Measurements from ENCODE around the gene KRTAP1-4.
"Not testable (repeated sequence)": the region's sequence is repeated elsewhere in the genome, so short reads cannot be mapped to it uniquely, and the experiment has no call there.

KRTAP1-4 gene

GRCh38 chr17:41002814-41003213 is 27.2 kb downstream of the KRTAP1-4 start:
- DNase-seq, result no peak

GRCh38 chr17:41001795-41002194 is 28.2 kb downstream of the KRTAP1-4 start:
- no peak for DNase-seq

GRCh38 chr17:40999563-40999962 is 30.4 kb downstream of the KRTAP1-4 start, which contains the start of gene KRTAP3-2:
KRTAP3-2 (minus strand) TSS chr17:40999906; CDS start chr17:40999853, 53 bp downstream.
- not testable (repeated sequence) for DNase-seq

- DNase-seq, result no peak
Observed at GRCh38 chr17:40997361-40997760, 32.6 kb downstream of the KRTAP1-4 start.

GRCh38 chr17:40996829-40997228 is 33.2 kb downstream of the KRTAP1-4 start:
- DNase-seq, result no peak

- DNase-seq, result no peak
Observed at GRCh38 chr17:40995116-40995515, 34.9 kb downstream of the KRTAP1-4 start.

GRCh38 chr17:40993839-40994238 is 36.2 kb downstream of the KRTAP1-4 start, which contains the start of gene KRTAP3-3:
KRTAP3-3 (minus strand) TSS chr17:40994164; CDS start chr17:40994097, 67 bp downstream.
- DNase-seq, result no peak

- no peak for DNase-seq
Observed at GRCh38 chr17:40993084-40993483, 36.9 kb downstream of the KRTAP1-4 start.

- DNase-seq, result no peak
Observed at GRCh38 chr17:40992666-40993065, 37.3 kb downstream of the KRTAP1-4 start.

- DNase-seq, result no peak
Observed at GRCh38 chr17:40986920-40987319, 43.1 kb downstream of the KRTAP1-4 start.

GRCh38 chr17:40984226-40984625 is 45.8 kb downstream of the KRTAP1-4 start, which contains the start of gene KRT40:
KRT40 (minus strand) TSS chr17:40984326; CDS start chr17:40984273, 53 bp downstream.
- DNase-seq, result no peak

- no peak for DNase-seq
Observed at GRCh38 chr17:40981115-40981514, 48.9 kb downstream of the KRTAP1-4 start.

- no peak for DNase-seq
Observed at GRCh38 chr17:40980596-40980995, 49.4 kb downstream of the KRTAP1-4 start.

- DNase-seq, result no peak
Observed at GRCh38 chr17:40980117-40980516, 49.9 kb downstream of the KRTAP1-4 start.
